HG03565 (cell line): Measurements from ENCODE around the gene CPLX1.

ENCODE experiments used
- ATAC-seq: cut with Tn5 transposase; IDR thresholded peaks from one replicate; pipeline ENCODE4 v1.9.1; 2021; ENCODE audit warnings: mild to moderate bottlenecking, moderate library complexity; ENCODE audit not compliant: unreplicated experiment

The CPLX1 gene

GRCh38 chr4:856225-856901, 30.4 kb upstream of the CPLX1 start:
- ATAC-seq = no peak

GRCh38 chr4:855880-856224, 29.9 kb upstream of the CPLX1 start:
- ATAC-seq = no peak

GRCh38 chr4:854356-854755, 28.4 kb upstream of the CPLX1 start:
- no peak for ATAC-seq

GRCh38 chr4:853416-853781, 27.5 kb upstream of the CPLX1 start:
- ATAC-seq = no peak

GRCh38 chr4:851701-852430, 25.9 kb upstream of the CPLX1 start:
- ATAC-seq = no peak

GRCh38 chr4:850323-850945, 24.5 kb upstream of the CPLX1 start:
- ATAC-seq = no peak

GRCh38 chr4:849478-850175, 23.7 kb upstream of the CPLX1 start:
- no peak for ATAC-seq

- ATAC-seq = no peak
Measured at GRCh38 chr4:848803-849477, 23.0 kb upstream of the CPLX1 start.

GRCh38 chr4:848307-848691, 22.4 kb upstream of the CPLX1 start:
- ATAC-seq = no peak

- no peak for ATAC-seq
Measured at GRCh38 chr4:845836-846251, 19.9 kb upstream of the CPLX1 start.

GRCh38 chr4:845233-845835, 19.4 kb upstream of the CPLX1 start:
- ATAC-seq = no peak

- no peak for ATAC-seq
Measured at GRCh38 chr4:844752-845232, 18.9 kb upstream of the CPLX1 start.

- ATAC-seq = no peak
Measured at GRCh38 chr4:839675-840443, 13.9 kb upstream of the CPLX1 start.

- ATAC-seq = no peak
Measured at GRCh38 chr4:837772-838171, 11.8 kb upstream of the CPLX1 start.

- no peak for ATAC-seq
Measured at GRCh38 chr4:836750-837301, 10.9 kb upstream of the CPLX1 start.

GRCh38 chr4:836003-836511, 10.1 kb upstream of the CPLX1 start:
- no peak for ATAC-seq

GRCh38 chr4:835148-836002, 9.4 kb upstream of the CPLX1 start:
- ATAC-seq = no peak

GRCh38 chr4:834368-835147, 8.6 kb upstream of the CPLX1 start:
- ATAC-seq = no peak
